Cardiac fibroblast (primary cell): ENCODE data around the gene ALCAM.
A peak's percentile ranks its signal among the peaks of the same experiment; 100 is the strongest.

ENCODE experiments used
- DNase-seq, 2 donors: peaks; one replicate each; pipeline versions ENCODE4 v3.0.0 to v3.0.0-alpha.2; 2010; ENCODE audit warnings: low read depth in 2 of 2
- H3K4me3 ChIP-seq, 2 donors: replicated peaks in 1 of 2; 1 replicate in 1 of 2; 2 replicates in 1 of 2; pipeline ENCODE4 v1.5.1; 2011; ENCODE audit warnings: low read depth in 2 of 2, low read length in 2 of 2, mild to moderate bottlenecking in 2 of 2, moderate library complexity in 1 of 2
- CTCF ChIP-seq: IDR thresholded peaks from one replicate; pipeline ENCODE4 v1.5.1; 2011; ENCODE audit warnings: low read depth, mild to moderate bottlenecking, low read length, inconsistent platforms

Gene ALCAM

GRCh38 chr3:105505170-105505569, 138.5 kb downstream of the ALCAM start:
- TF ChIP-seq CTCF: no peak
- no peak for DNase-seq
- H3K4me3 ChIP-seq: no peak overlapping the region

- H3K4me3 ChIP-seq: no peak overlapping the region
- TF ChIP-seq CTCF: no peak
- peak in 1 of 2 donors; percentile 49 for DNase-seq
These were observed 144.3 kb downstream of the ALCAM start for GRCh38 chr3:105511031-105511430.

- DNase-seq: no peak
- H3K4me3 ChIP-seq: no peak overlapping the region
- TF ChIP-seq CTCF: no peak
These were observed 145.4 kb downstream of the ALCAM start for GRCh38 chr3:105512061-105512460.

- no peak overlapping the region for H3K4me3 ChIP-seq
- TF ChIP-seq CTCF: no peak
- peak; percentile 83 to 87 for DNase-seq
These were observed 146.3 kb downstream of the ALCAM start for GRCh38 chr3:105513042-105513441.

GRCh38 chr3:105513886-105514285, 147.2 kb downstream of the ALCAM start:
- H3K4me3 ChIP-seq: no peak overlapping the region
- peak in 1 of 2 donors; percentile 25 for DNase-seq
- TF ChIP-seq CTCF: no peak

GRCh38 chr3:105515372-105515771, 148.7 kb downstream of the ALCAM start:
- TF ChIP-seq CTCF: no peak
- DNase-seq: no peak
- no peak overlapping the region for H3K4me3 ChIP-seq

GRCh38 chr3:105516972-105517371, 150.3 kb downstream of the ALCAM start:
- no peak overlapping the region for H3K4me3 ChIP-seq
- DNase-seq: peak; percentile 46 to 53
- TF ChIP-seq CTCF: peak; percentile 39
